ENCODE results near the gene MRC1. TPM values are rescaled to one million over a fixed set of nuclear protein-coding genes. Genes with fewer than 3 reads are reported as not detected.

The MRC1 gene
- total and polyA plus RNA-seq, 3 donors from 2014 or later, result 17.3 to 29.5 (median 20.4) TPM

GRCh38 chr10:17888189-17888588, 79.0 kb downstream of the MRC1 start:
- Histone ChIP-seq H3K36me3 (ENCODE audit: low read depth, missing control alignments) (no peaks in the 10 kb centered on the region), H3K27ac (no peak overlapping the region), H3K4me1 (no peaks in the 10 kb centered on the region), H3K27me3 (no peaks in the 10 kb centered on the region), H3K9me3 (no peaks in the 10 kb centered on the region), H3K4me3 (no peak overlapping the region)
- TF ChIP-seq POLR2A (IDR thresholded peaks at IDR 0.05), result no peak
- TF ChIP-seq CTCF (IDR thresholded peaks at IDR 0.05), result no peak
- no peak for DNase-seq
- intact Hi-C loops (cut with DNase I; ENCODE audit: low total_unique reads), result no loop called here

- H3K4me3 ChIP-seq, result peak overlapping the region in 1 of 2 donors; percentile 10
- no peaks in the 10 kb centered on the region for H3K36me3 ChIP-seq (ENCODE audit: low read depth, missing control alignments)
- H3K4me1 ChIP-seq, result no peaks in the 10 kb centered on the region
- intact Hi-C loops (cut with DNase I; ENCODE audit: low total_unique reads), result no loop called here
- no peaks in the 10 kb centered on the region for H3K9me3 ChIP-seq
- no peak overlapping the region for H3K27ac ChIP-seq
- WGBS, 2 donors, result 72 to 73% methylated on average over 9 of the region's 9 CpGs
- H3K27me3 ChIP-seq, result no peaks in the 10 kb centered on the region
- TF ChIP-seq POLR2A (IDR thresholded peaks at IDR 0.05), result no peak
- TF ChIP-seq CTCF (IDR thresholded peaks at IDR 0.05), result no peak
- no peak for DNase-seq
These were observed 82.3 kb downstream of the MRC1 start for GRCh38 chr10:17891435-17891834.

- Histone ChIP-seq H3K4me1 (no peaks in the 10 kb centered on the region), H3K36me3 (ENCODE audit: low read depth, missing control alignments) (no peaks in the 10 kb centered on the region), H3K27me3 (no peaks in the 10 kb centered on the region), H3K9me3 (no peaks in the 10 kb centered on the region), H3K4me3 (no peak overlapping the region), H3K27ac (no peak overlapping the region)
- intact Hi-C loops (cut with DNase I; ENCODE audit: low total_unique reads), result no loop called here
- no peak for TF ChIP-seq POLR2A (IDR thresholded peaks at IDR 0.05)
- TF ChIP-seq CTCF (IDR thresholded peaks at IDR 0.05), result no peak
- DNase-seq, result no peak
- 59 to 64% methylated on average over 2 of the region's 2 CpGs for WGBS, 2 donors
These were observed 95.4 kb downstream of the MRC1 start for GRCh38 chr10:17904564-17904963.

- Histone ChIP-seq H3K4me3 (no peak overlapping the region), H3K9me3 (no peaks in the 10 kb centered on the region), H3K36me3 (ENCODE audit: low read depth, missing control alignments) (no peaks in the 10 kb centered on the region), H3K4me1 (no peaks in the 10 kb centered on the region), H3K27me3 (no peaks in the 10 kb centered on the region), H3K27ac (no peak overlapping the region)
- intact Hi-C loops (cut with DNase I; ENCODE audit: low total_unique reads), result no loop called here
- TF ChIP-seq POLR2A (IDR thresholded peaks at IDR 0.05), result no peak
- TF ChIP-seq CTCF (IDR thresholded peaks at IDR 0.05), result no peak
- no peak for DNase-seq
- 86 to 95% methylated on average over 3 of the region's 3 CpGs for WGBS, 2 donors
These were observed 96.3 kb downstream of the MRC1 start for GRCh38 chr10:17905491-17905890.

- intact Hi-C loops (cut with DNase I; ENCODE audit: low total_unique reads), result no loop called here
These were observed 96.9 kb downstream of the MRC1 start for GRCh38 chr10:17906002-17906401.

More at GRCh38 chr10:17906002-17906401, 96.9 kb downstream of the MRC1 start:
- 64 to 67% methylated on average over 1 of the region's 1 CpG for WGBS, 2 donors
- TF ChIP-seq POLR2A (IDR thresholded peaks at IDR 0.05) (no peak), CTCF (IDR thresholded peaks at IDR 0.05) (no peak)
- no peaks in the 10 kb centered on the region for H3K4me1 ChIP-seq
- H3K4me3 ChIP-seq, result no peak overlapping the region
- no peak overlapping the region for H3K27ac ChIP-seq
- no peaks in the 10 kb centered on the region for H3K36me3 ChIP-seq (ENCODE audit: low read depth, missing control alignments)
- no peak for DNase-seq
- H3K27me3 ChIP-seq, result no peaks in the 10 kb centered on the region
- H3K9me3 ChIP-seq, result no peaks in the 10 kb centered on the region

All from testis (tissue), 3 donors.